ENCODE results near the gene HAND2.

GRCh38 chr4:173482330-173482931, 47.6 kb downstream of the HAND2 start:
- no peak for TF ChIP-seq EZH2phosphoT487 (IDR thresholded peaks at IDR 0.05; ENCODE audit: low read depth)
- no peak for TF ChIP-seq CTCF (IDR thresholded peaks at IDR 0.05; ENCODE audit: low read depth, low read length)
